Aorta (tissue), 5 donors: Measurements from ENCODE around the gene ADAMTS12. TPM values are rescaled to one million over a fixed set of nuclear protein-coding genes. Genes with fewer than 3 reads are reported as not detected.

Experiments
- ATAC-seq: fragments of 200-7000 bp; cut with Tn5 transposase; one replicate; pipeline ENCODE4 v1.9.1; 2022; ENCODE audit warnings: moderate library complexity; ENCODE audit not compliant: low FRiP score
- DNase-seq, 2 donors: peaks; one replicate each; pipeline ENCODE4 v3.0.0-alpha.2; 2020
- H3K27ac ChIP-seq, 2 donors: one replicate each; pipeline ENCODE4 v1.5.1; 2013; ENCODE audit warnings: low read length in 2 of 2, mild to moderate bottlenecking in 2 of 2, moderate library complexity in 2 of 2, control low read depth in 1 of 2, inconsistent platforms in 1 of 2, low read depth in 1 of 2
- H3K27me3 ChIP-seq, 2 donors: one replicate each; pipeline ENCODE4 v1.6.1; 2013; ENCODE audit warnings: control low read depth in 1 of 2, low read length in 1 of 2, mild to moderate bottlenecking in 1 of 2, moderate library complexity in 1 of 2; ENCODE audit not compliant: insufficient read depth in 2 of 2, control insufficient read depth in 1 of 2
- H3K36me3 ChIP-seq, 2 donors: one replicate each; pipeline ENCODE4 v1.6.1; 2013; ENCODE audit warnings: control low read depth in 1 of 2, low read length in 1 of 2, mild to moderate bottlenecking in 1 of 2; ENCODE audit not compliant: insufficient read depth in 2 of 2, control insufficient read depth in 1 of 2
- H3K4me1 ChIP-seq, 2 donors: one replicate each; pipeline ENCODE4 v1.6.1; 2013; ENCODE audit warnings: low read length in 2 of 2, control low read depth in 1 of 2, mild to moderate bottlenecking in 1 of 2, moderate library complexity in 1 of 2; ENCODE audit not compliant: insufficient read depth in 2 of 2, control insufficient read depth in 1 of 2
- H3K4me3 ChIP-seq, 2 donors: one replicate each; pipeline ENCODE4 v1.5.1; 2013; ENCODE audit warnings: low read length in 2 of 2, control low read depth in 1 of 2, mild to moderate bottlenecking in 1 of 2
- H3K9me3 ChIP-seq: one replicate; pipeline ENCODE4 v1.6.1; 2013; ENCODE audit warnings: mild to moderate bottlenecking, low read length; ENCODE audit not compliant: control insufficient read depth
- WGBS, 2 donors: extraction: QIAGEN DNeasy Blood & Tissue Kit; methylation state at CpG; one replicate each; pipeline ENCODE4 v1.1.7; 2013; 5-methylcytosine and 5-hydroxymethylcytosine counted together
- intact Hi-C, 2 donors: fragments of 100-400 bp; cut with DNase I; formaldehyde crosslinking; loops; one replicate each; pipeline versions ENCODE4 v1.14.2 to v1.15.0; 2022
- polyA plus RNA-seq, 2 donors: library from polyadenylated mRNA; stranded (reverse); fragments of 200-250 nt; gene quantifications; one replicate each; pipeline ENCODE4 v1.2.3, GENCODE V29; 2013
- total RNA-seq, 2 donors: library from RNA; stranded (reverse); fragmentation: NEBNext Ultra II Directional; extraction: Animal tissue kit (Norgen Biotek cat#: 25700); gene quantifications; one replicate each; pipeline ENCODE4 v1.2.1, GENCODE V29; 2021
- donor health status: healthy with polysubstance abuse.
- donor health status: Bipolar disorder and iron deficiency.
- donor health status: DM: no; HTN: no; CAD: no.
- donor health status: DM: no; HTN: no; CAD: no.
- donor health status: DM: yes; HTN: yes; CAD: no.

The ADAMTS12 gene
- total and polyA plus RNA-seq, 4 donors = 0.50 to 7.3 (median 2.8) TPM

DNA sequence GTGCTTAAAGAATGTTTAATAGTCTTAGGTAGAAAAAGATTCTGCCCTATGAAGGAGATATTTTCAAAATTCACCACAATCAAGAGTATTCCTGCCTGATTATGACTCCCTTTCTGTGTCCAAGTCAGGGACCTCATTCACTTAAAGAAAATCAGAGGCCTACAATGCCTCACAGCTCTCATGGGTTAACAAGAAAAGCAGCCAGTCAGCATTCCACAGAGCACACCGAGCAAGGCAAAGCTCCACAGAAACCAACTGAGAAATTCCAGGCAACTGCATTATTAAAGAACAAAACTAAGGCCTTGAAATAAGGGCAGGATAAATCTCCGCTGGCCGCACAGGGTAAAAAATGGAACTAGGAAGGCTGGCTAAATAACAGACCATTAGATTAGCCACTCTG is 289.9 kb downstream of the ADAMTS12 start:
- DNase-seq (no peak), ATAC-seq (no peak)
- 64 to 66% methylated on average over 3 of the region's 3 CpGs for WGBS, 2 donors
- no peaks in the 10 kb centered on the region for H3K36me3 ChIP-seq
- no peaks in the 10 kb centered on the region for H3K9me3 ChIP-seq
- no peaks in the 10 kb centered on the region for H3K4me1 ChIP-seq
- H3K27ac ChIP-seq = no peak overlapping the region
- intact Hi-C loops = no loop called here
- H3K27me3 ChIP-seq = no peaks in the 10 kb centered on the region
- no peak overlapping the region for H3K4me3 ChIP-seq

DNA sequence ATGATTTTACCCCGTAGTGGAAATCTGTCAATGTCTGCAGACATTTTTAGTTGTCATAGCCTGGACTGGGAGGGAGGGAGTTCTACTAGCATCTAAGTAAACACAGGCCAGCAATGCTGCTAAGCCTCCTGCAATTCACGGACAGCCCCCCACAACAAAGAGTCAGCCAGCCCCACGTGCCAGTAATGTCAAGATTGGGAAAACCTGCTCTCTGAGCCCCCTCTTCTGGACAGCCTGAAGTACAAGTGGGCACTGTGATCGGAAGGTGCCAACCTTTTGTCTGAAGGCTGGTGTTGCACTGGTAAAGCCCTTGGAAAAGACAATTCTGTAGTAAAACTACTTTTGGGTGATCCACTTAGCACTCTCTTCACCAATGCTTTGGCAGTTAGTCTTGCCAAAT is 296.5 kb downstream of the ADAMTS12 start:
- Histone ChIP-seq H3K27me3 (no peaks in the 10 kb centered on the region), H3K36me3 (no peaks in the 10 kb centered on the region), H3K4me3 (no peak overlapping the region), H3K4me1 (no peaks in the 10 kb centered on the region), H3K27ac (no peak overlapping the region), H3K9me3 (no peaks in the 10 kb centered on the region)
- WGBS, 2 donors = 75 to 78% methylated on average over 4 of the region's 4 CpGs
- no peak for ATAC-seq
- no peak for DNase-seq
- intact Hi-C loops = no loop called here

DNA sequence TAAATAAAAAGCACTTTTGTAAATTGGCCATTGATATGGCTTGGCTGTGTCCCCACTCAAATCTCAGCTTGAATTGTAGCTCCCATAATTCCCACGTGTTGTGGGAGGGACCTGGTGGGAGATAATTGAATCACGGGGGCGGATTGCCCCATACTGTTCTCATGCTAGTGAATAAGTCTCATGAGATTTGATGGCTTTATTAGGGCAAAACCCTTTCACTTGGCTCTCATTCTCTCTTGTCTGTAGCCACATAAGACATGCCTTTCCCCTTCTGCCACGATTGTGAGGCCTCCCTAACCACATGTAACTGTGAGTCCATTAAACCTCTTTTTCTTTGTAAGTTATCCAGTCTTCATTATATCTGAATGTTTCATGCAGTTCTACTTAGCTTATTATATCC is 297.8 kb downstream of the ADAMTS12 start:
- intact Hi-C loops = no loop called here
- Histone ChIP-seq H3K4me1 (no peaks in the 10 kb centered on the region), H3K36me3 (no peaks in the 10 kb centered on the region), H3K27me3 (no peaks in the 10 kb centered on the region), H3K9me3 (no peaks in the 10 kb centered on the region), H3K27ac (no peak overlapping the region), H3K4me3 (no peak overlapping the region)
- ATAC-seq (no peak), DNase-seq (no peak)
- WGBS, 2 donors = 78 to 80% methylated on average over 4 of the region's 4 CpGs

DNA sequence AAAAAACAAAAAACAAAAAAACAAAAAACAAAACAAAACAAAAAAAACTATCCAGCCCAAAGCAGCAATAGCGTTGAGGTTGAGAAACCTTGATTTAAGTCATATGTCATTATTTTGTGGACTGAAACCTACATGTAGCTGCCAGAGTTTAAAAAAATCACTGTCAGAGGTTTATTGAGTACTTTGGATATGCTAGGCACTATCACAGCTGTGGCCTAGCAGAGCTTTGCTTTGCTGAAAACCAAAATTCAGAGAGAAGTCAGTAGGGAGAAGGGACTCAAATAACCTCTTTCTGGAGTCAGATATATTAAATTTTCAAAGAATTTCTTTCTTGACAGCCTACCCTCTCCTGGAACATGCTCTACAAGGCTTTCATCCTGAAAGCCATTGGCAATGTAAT is 299.5 kb downstream of the ADAMTS12 start:
- H3K9me3 ChIP-seq = no peaks in the 10 kb centered on the region
- H3K4me1 ChIP-seq = no peaks in the 10 kb centered on the region
- intact Hi-C loops = no loop called here
- H3K36me3 ChIP-seq = no peaks in the 10 kb centered on the region
- no peak overlapping the region for H3K4me3 ChIP-seq
- DNase-seq (no peak), ATAC-seq (no peak)
- 89 to 97% methylated on average over 1 of the region's 1 CpG for WGBS, 2 donors
- no peaks in the 10 kb centered on the region for H3K27me3 ChIP-seq
- H3K27ac ChIP-seq = no peak overlapping the region

DNA sequence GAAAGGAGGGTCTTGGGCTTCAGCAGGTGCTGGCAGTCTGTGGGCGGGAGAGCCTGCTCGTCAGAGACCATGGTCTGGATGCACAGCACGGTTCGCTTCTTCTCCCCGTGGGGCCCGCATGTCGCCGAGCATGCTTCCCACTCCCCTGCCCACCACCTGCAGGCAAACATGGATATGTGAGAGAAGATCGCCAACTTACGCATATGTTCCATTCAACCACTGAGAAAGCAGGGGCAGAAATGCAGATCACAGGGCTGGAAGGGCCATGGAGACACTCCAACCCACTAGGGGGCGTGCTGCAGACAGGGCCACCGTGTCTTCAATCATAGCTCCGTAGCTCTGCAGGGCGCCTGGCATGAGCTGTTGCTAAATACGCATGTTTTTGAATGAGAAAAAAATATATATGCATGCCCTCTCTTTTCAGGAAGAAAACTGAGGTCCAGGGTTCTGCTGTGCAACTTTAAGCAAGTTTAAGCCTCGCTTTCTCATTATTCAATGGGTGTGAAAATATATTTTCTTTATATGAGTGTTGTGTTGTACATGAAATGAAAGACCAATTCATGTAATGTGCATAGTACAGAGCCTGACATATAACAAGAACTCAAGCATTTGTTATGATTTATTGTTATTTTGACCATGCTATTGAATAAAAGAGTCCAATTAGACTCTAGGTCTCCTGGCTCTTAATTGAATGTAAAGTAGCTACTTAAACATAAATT is 303.0 kb downstream of the ADAMTS12 start:
- Histone ChIP-seq H3K27me3 (no peaks in the 10 kb centered on the region), H3K4me3 (no peak overlapping the region), H3K36me3 (no peaks in the 10 kb centered on the region)

DNA sequence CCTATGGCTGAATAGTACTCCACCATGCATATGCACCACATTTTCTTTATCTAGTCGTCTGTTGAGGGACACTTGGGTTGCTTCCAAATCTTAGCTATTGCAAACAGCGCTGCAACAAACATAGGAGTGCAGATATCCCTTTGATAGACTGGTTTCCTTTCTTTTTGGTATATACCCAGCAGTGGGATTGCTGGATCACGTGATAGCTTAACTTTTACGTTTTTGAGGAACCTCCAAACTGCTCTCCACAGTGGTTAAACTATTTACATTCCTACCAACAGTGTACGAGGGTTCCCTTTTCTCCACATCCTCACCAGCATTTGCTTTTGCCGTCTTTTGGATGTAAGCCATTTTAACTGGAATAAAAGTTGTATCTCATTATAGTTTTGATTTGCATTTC is 308.5 kb downstream of the ADAMTS12 start:
- no peaks in the 10 kb centered on the region for H3K27me3 ChIP-seq
- H3K9me3 ChIP-seq = no peaks in the 10 kb centered on the region
- WGBS, 2 donors = 75 to 82% methylated on average over 6 of the region's 6 CpGs
- intact Hi-C loops = loop anchor here in 1 of 2 donors (10.0 kb wide), 1 partner anchor 109 kb away; no protein-coding TSS in a partner anchor
- no peak overlapping the region for H3K27ac ChIP-seq
- H3K36me3 ChIP-seq = no peaks in the 10 kb centered on the region
- H3K4me1 ChIP-seq = no peaks in the 10 kb centered on the region
- H3K4me3 ChIP-seq = no peak overlapping the region
- ATAC-seq (no peak), DNase-seq (no peak)

More for the DNA sequence above, 303.0 kb downstream of the ADAMTS12 start:
- no peaks in the 10 kb centered on the region for H3K9me3 ChIP-seq
- H3K27ac ChIP-seq = no peak overlapping the region
- no peaks in the 10 kb centered on the region for H3K4me1 ChIP-seq
- 79 to 83% methylated on average over 16 of the region's 16 CpGs for WGBS, 2 donors
- no peak for DNase-seq
- no peak for ATAC-seq
- intact Hi-C loops = loop anchor here in 1 of 2 donors (10.0 kb wide), 1 partner anchor 114 kb away; no protein-coding TSS in a partner anchor

DNA sequence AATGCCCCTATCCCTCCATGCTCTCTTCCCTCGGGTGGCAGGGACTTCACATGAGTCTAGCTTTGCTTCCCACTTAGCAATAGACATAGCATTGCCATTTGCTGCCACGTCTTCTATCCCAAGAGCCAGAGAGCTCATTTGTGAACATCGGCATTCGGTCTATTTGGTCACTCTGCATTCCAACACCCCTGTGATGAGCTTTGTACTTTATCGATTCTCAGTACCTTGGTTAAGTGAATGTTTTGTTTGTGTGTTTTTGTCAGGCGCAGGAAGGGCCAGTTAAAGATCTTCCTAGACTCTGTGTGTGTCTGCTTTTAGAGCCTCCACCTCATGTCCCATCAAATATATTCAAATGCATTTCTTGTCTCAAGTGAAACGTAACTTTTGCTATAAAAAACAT is 309.4 kb downstream of the ADAMTS12 start:
- intact Hi-C loops = loop anchor here in 1 of 2 donors (10.0 kb wide), 1 partner anchor 108 kb away; no protein-coding TSS in a partner anchor
- no peak for DNase-seq
- no peak for ATAC-seq
- no peaks in the 10 kb centered on the region for H3K27me3 ChIP-seq
- H3K27ac ChIP-seq = no peak overlapping the region
- no peaks in the 10 kb centered on the region for H3K9me3 ChIP-seq
- no peaks in the 10 kb centered on the region for H3K4me1 ChIP-seq
- 92 to 96% methylated on average over 7 of the region's 7 CpGs for WGBS, 2 donors
- no peak overlapping the region for H3K4me3 ChIP-seq
- no peaks in the 10 kb centered on the region for H3K36me3 ChIP-seq

DNA sequence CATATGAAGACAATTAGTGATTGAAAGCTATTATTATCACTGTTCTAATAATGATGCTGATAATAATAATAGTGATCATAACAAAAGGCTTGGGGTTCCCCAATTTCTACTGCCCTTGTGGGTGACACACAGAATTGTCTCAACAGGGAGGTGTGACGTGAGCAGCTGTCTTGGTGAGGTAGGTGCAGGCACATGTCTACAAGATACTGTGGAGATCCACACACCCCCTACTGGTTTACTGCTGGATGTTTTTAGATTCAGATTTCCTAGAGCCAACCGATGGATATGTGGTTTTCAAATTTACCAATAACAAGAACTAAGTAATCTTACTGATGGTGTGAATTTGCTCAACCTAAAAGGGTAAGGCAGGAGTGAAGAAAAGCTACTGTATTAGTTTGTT is 312.0 kb downstream of the ADAMTS12 start:
- Histone ChIP-seq H3K36me3 (no peaks in the 10 kb centered on the region), H3K4me1 (no peaks in the 10 kb centered on the region), H3K9me3 (no peaks in the 10 kb centered on the region), H3K4me3 (no peak overlapping the region), H3K27me3 (no peaks in the 10 kb centered on the region), H3K27ac (no peak overlapping the region)
- ATAC-seq (no peak), DNase-seq (no peak)
- intact Hi-C loops = loop anchor here in 1 of 2 donors (10.0 kb wide), 1 partner anchor 105 kb away; no protein-coding TSS in a partner anchor
- WGBS, 2 donors = 84 to 92% methylated on average over 2 of the region's 2 CpGs

DNA sequence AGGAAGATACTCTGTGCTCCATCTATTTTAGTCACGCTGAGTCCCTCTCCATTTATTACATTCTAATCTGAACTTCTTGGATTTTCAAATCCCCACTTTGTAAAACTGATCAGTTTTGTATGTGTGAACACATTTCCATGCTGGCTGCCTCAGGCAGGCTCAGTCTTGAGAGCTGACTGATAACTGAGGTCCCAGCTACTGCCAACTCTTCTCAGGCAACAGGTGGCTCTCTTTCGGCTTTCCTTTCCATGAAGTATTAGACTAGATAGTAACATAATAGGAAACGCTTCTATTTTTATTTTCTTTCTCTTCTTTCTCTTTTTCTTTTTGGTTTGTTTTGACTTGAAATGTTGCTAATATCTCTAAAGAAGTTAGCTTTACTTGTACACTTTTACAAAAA is 312.6 kb downstream of the ADAMTS12 start:
- intact Hi-C loops = no loop called here
- ATAC-seq = no peak
- no peak for DNase-seq
- H3K27me3 ChIP-seq = no peaks in the 10 kb centered on the region
- H3K4me1 ChIP-seq = no peaks in the 10 kb centered on the region
- WGBS, 2 donors = 71 to 72% methylated on average over 3 of the region's 3 CpGs
- H3K36me3 ChIP-seq = no peaks in the 10 kb centered on the region
- no peak overlapping the region for H3K4me3 ChIP-seq
- no peaks in the 10 kb centered on the region for H3K9me3 ChIP-seq
- no peak overlapping the region for H3K27ac ChIP-seq
